Prostate gland (tissue), 2 donors: ENCODE data around the gene WWP2.

ENCODE experiments used
- POLR2A ChIP-seq: fragments of 450-650 bp; IDR thresholded peaks from one replicate; pipeline ENCODE4 v1.6.1; 2016; ENCODE audit warnings: antibody characterized with exemption, mild to moderate bottlenecking
- POLR2AphosphoS5 ChIP-seq: sonication (generic); formaldehyde crosslinking; IDR thresholded peaks from one replicate; pipeline ENCODE4 v1.6.1; 2017; ENCODE audit warnings: antibody characterized with exemption
- TF ChIP-seq, protein P1 (sequence below), 4 experiments: fragments of 200-600 bp in 2 of 4; fragments of 450-650 bp in 2 of 4; sonication (generic) in 2 of 4; IDR thresholded peaks; 1 replicate in 3 of 4; 2 replicates in 1 of 4; pipeline ENCODE4 v1.5.1; 2016 to 2019; ENCODE audit warnings: antibody characterized with exemption in 4 of 4, mild to moderate bottlenecking in 2 of 4, moderate library complexity in 2 of 4

DNA sequence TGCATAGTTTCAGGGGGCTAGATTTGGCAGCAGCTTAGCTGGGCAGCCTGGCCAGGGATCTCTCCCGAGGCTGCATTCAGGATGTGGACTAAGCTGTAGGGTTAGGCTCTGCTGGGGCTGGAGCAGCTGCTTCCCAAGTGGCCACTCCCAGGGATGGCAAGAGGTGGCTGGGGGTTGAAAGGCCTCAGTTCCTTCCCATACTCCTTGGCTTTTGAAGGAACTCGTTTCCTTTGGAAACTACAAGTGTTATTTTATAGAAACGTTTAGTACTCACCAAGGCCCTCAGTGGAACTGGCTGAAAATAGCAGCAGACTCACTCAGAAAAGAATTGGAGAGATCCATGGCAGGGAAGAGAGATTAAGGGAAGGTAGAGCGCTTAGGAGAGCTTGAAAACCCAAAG lies 76.4 kb downstream of the WWP2 start:
- TF ChIP-seq, protein P1, sequence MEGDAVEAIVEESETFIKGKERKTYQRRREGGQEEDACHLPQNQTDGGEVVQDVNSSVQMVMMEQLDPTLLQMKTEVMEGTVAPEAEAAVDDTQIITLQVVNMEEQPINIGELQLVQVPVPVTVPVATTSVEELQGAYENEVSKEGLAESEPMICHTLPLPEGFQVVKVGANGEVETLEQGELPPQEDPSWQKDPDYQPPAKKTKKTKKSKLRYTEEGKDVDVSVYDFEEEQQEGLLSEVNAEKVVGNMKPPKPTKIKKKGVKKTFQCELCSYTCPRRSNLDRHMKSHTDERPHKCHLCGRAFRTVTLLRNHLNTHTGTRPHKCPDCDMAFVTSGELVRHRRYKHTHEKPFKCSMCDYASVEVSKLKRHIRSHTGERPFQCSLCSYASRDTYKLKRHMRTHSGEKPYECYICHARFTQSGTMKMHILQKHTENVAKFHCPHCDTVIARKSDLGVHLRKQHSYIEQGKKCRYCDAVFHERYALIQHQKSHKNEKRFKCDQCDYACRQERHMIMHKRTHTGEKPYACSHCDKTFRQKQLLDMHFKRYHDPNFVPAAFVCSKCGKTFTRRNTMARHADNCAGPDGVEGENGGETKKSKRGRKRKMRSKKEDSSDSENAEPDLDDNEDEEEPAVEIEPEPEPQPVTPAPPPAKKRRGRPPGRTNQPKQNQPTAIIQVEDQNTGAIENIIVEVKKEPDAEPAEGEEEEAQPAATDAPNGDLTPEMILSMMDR (IDR thresholded peaks at IDR 0.05), result no peak
- TF ChIP-seq POLR2A (no peak), POLR2AphosphoS5 (no peak)
